HepG2 (cell line): Measurements from ENCODE around the gene PDGFD. TPM values are rescaled to one million over a fixed set of nuclear protein-coding genes. Genes with fewer than 3 reads are reported as not detected.

Experiments
- ELF1 ChIP-seq: sonication (generic); formaldehyde crosslinking; IDR thresholded peaks from 2 replicates; pipeline ENCODE4 v1.4.0; 2020; ENCODE audit warnings: missing genetic modification reagents
- ESRRA ChIP-seq: sonication (generic); formaldehyde crosslinking; IDR thresholded peaks from 2 replicates; pipeline ENCODE4 v1.5.1; 2020; ENCODE audit warnings: mild to moderate bottlenecking, low read depth, missing genetic modification reagents
- MTA1 ChIP-seq: sonication (generic); formaldehyde crosslinking; IDR thresholded peaks from 2 replicates; pipeline ENCODE4 v1.4.0; 2020; ENCODE audit warnings: missing genetic modification reagents, mild to moderate bottlenecking, borderline replicate concordance
- MZF1 ChIP-seq: sonication (generic); formaldehyde crosslinking; IDR thresholded peaks from 2 replicates; pipeline ENCODE4 v1.8.1; 2023; ENCODE audit warnings: mild to moderate bottlenecking, missing genetic modification reagents, borderline replicate concordance
- NFKBIZ ChIP-seq: IDR thresholded peaks from 2 replicates; pipeline ENCODE4 v1.6.1; 2018; ENCODE audit warnings: missing genetic modification reagents, missing compliant biosample characterization
- POGZ ChIP-seq: sonication (generic); formaldehyde crosslinking; IDR thresholded peaks from 2 replicates; pipeline ENCODE4 v1.4.0; 2020; ENCODE audit warnings: mild to moderate bottlenecking, missing genetic modification reagents
- RFXAP ChIP-seq: sonication (generic); formaldehyde crosslinking; IDR thresholded peaks from 2 replicates; pipeline ENCODE4 v1.4.0; 2020; ENCODE audit warnings: missing genetic modification reagents, borderline replicate concordance
- SRSF1 ChIP-seq: fragments of 200-400 bp; formaldehyde crosslinking; optimal IDR thresholded peaks from 2 replicates; pipeline ENCODE3; 2017; ENCODE audit warnings: mild to moderate bottlenecking, low read depth, low read length, moderate library complexity
- ZNF10 ChIP-seq: sonication (generic); formaldehyde crosslinking; IDR thresholded peaks from 2 replicates; pipeline ENCODE4 v1.4.0; 2020; ENCODE audit warnings: mild to moderate bottlenecking, low read depth, missing genetic modification reagents, borderline replicate concordance
- ZNF343 ChIP-seq: sonication (generic); formaldehyde crosslinking; IDR thresholded peaks from 2 replicates; pipeline ENCODE4 v1.4.0; 2020; ENCODE audit warnings: mild to moderate bottlenecking, missing genetic modification reagents
- ZNF598 ChIP-seq: sonication (generic); formaldehyde crosslinking; IDR thresholded peaks from 2 replicates; pipeline ENCODE4 v1.5.1; 2020; ENCODE audit warnings: mild to moderate bottlenecking, missing genetic modification reagents, borderline replicate concordance
- ZNF615 ChIP-seq: sonication (generic); formaldehyde crosslinking; IDR thresholded peaks from 2 replicates; pipeline ENCODE4 v1.5.0; 2020; ENCODE audit warnings: mild to moderate bottlenecking, missing genetic modification reagents, borderline replicate concordance
- ZNF749 ChIP-seq: sonication (generic); formaldehyde crosslinking; IDR thresholded peaks from 2 replicates; pipeline ENCODE4 v1.8.0; 2022; ENCODE audit warnings: mild to moderate bottlenecking, missing genetic modification reagents, moderate library complexity, borderline replicate concordance
- ZNF792 ChIP-seq: IDR thresholded peaks from 2 replicates; pipeline ENCODE4 v1.6.1; 2016
- ZNF83 ChIP-seq: sonication (generic); formaldehyde crosslinking; IDR thresholded peaks from 2 replicates; pipeline ENCODE4 v1.4.0; 2020; ENCODE audit warnings: missing genetic modification reagents, mild to moderate bottlenecking, borderline replicate concordance
- ZNF841 ChIP-seq: sonication (generic); formaldehyde crosslinking; IDR thresholded peaks from 2 replicates; pipeline ENCODE4 v1.8.1; 2023; ENCODE audit warnings: missing genetic modification reagents, borderline replicate concordance
- ZSCAN29 ChIP-seq: sonication (generic); formaldehyde crosslinking; conservative IDR thresholded peaks from 2 replicates; pipeline ENCODE4 v1.4.0; 2020; ENCODE audit warnings: mild to moderate bottlenecking, missing genetic modification reagents
- polyA plus RNA-seq, 8 experiments: library from polyadenylated mRNA; depleted of rRNA in 3 of 8; stranded (reverse) in 7 of 8; unstranded in 1 of 8; fragments of >200 nt; fragmentation: Illumina TruSeq in 4 of 8; extraction: Trizol in 4 of 8; gene quantifications; 2 replicates each; pipeline versions ENCODE4 v1.2.1 to v1.2.3, GENCODE V29; 2011 to 2016; ENCODE audit warnings: low read depth in 4 of 8, missing spikeins in 1 of 8, mixed read lengths in 1 of 8; ENCODE audit not compliant: insufficient read depth in 1 of 8
- total RNA-seq, 5 experiments: library from RNA; depleted of rRNA; stranded (reverse); fragments of >200 nt; fragmentation: Illumina TruSeq; extraction: Trizol; gene quantifications; 2 replicates each; pipeline ENCODE4 v1.2.3, GENCODE V29; 2016; ENCODE audit warnings: low read depth in 1 of 5
- TF ChIP-seq, protein P1 (sequence below): IDR thresholded peaks from 2 replicates; pipeline ENCODE4 v1.6.1; 2012; ENCODE audit warnings: low read length, improper control_type of control experiment
- TF ChIP-seq, protein P2 (sequence below): sonication (generic); formaldehyde crosslinking; IDR thresholded peaks from 2 replicates; pipeline ENCODE4 v1.5.0; 2020; ENCODE audit warnings: missing genetic modification reagents
- TF ChIP-seq, protein P3 (sequence below): sonication (generic); formaldehyde crosslinking; IDR thresholded peaks from 2 replicates; pipeline ENCODE4 v1.4.0; 2020; ENCODE audit warnings: missing genetic modification reagents, low read depth, mild to moderate bottlenecking, borderline replicate concordance
- TF ChIP-seq, protein P4 (sequence below): IDR thresholded peaks from 2 replicates; pipeline ENCODE4 v1.6.1; 2012; ENCODE audit warnings: inconsistent platforms
- TF ChIP-seq, protein P5 (sequence below), 2 experiments: sonication (generic) in 1 of 2; formaldehyde crosslinking in 1 of 2; IDR thresholded peaks; 2 replicates each; pipeline versions ENCODE4 v1.5.1 to v1.6.1; 2011 to 2020; ENCODE audit warnings: borderline replicate concordance in 1 of 2, low read depth in 1 of 2, low read length in 1 of 2, mild to moderate bottlenecking in 1 of 2, missing genetic modification reagents in 1 of 2, moderate library complexity in 1 of 2

Gene PDGFD
- total and polyA plus RNA-seq, 2 of the 13 experiments (the other 11 are each of a cell fraction or from before 2014, with no cell fraction given) = 0.09 to 0.29 TPM

DNA sequence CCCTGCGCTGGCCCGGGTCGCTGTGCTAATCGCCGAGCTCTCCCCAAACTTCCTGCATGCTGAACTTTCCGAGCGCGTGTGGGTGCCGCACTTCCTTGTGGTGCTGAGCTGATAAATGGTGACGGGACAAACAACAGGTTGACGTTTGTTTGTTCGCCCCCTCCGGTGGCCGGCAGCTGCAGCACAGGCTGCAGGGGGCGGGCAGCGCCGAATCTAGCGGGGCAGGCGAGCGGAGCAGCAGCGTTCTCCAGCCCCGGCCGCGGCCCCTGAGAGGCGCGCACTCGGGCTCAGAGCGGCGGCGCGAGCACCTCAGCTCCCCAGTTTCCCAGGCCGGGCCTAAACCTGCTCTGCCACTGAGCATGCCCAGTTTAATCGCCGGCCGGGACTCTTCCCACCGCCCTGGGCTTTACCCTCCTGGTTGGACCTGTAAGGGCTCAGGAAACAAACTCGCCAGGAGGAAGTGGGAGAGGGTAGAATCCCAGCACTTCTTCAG, at the start of gene PDGFD (continued):
- TF ChIP-seq, protein P1, sequence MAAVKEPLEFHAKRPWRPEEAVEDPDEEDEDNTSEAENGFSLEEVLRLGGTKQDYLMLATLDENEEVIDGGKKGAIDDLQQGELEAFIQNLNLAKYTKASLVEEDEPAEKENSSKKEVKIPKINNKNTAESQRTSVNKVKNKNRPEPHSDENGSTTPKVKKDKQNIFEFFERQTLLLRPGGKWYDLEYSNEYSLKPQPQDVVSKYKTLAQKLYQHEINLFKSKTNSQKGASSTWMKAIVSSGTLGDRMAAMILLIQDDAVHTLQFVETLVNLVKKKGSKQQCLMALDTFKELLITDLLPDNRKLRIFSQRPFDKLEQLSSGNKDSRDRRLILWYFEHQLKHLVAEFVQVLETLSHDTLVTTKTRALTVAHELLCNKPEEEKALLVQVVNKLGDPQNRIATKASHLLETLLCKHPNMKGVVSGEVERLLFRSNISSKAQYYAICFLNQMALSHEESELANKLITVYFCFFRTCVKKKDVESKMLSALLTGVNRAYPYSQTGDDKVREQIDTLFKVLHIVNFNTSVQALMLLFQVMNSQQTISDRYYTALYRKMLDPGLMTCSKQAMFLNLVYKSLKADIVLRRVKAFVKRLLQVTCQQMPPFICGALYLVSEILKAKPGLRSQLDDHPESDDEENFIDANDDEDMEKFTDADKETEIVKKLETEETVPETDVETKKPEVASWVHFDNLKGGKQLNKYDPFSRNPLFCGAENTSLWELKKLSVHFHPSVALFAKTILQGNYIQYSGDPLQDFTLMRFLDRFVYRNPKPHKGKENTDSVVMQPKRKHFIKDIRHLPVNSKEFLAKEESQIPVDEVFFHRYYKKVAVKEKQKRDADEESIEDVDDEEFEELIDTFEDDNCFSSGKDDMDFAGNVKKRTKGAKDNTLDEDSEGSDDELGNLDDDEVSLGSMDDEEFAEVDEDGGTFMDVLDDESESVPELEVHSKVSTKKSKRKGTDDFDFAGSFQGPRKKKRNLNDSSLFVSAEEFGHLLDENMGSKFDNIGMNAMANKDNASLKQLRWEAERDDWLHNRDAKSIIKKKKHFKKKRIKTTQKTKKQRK = no peak
- TF ChIP-seq, protein P2, sequence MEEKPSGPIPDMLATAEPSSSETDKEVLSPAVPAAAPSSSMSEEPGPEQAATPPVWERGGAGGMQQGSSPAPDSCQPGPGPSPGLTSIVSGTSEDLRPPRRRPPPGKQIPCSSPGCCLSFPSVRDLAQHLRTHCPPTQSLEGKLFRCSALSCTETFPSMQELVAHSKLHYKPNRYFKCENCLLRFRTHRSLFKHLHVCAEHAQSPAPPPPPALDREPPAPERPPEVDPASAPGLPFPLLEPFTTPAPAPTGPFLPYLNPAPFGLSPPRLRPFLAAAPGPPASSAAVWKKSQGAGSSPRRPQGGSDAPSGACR (CRISPR knock-in tag) = no peak
- TF ChIP-seq SRSF1 (no peak), POGZ (CRISPR knock-in tag) (no peak; the same call in 1 of the 2 replicates), ESRRA (CRISPR knock-in tag) (no peak), ZNF841 (CRISPR knock-in tag) (no peak), ZNF598 (no peak), ZSCAN29 (CRISPR knock-in tag) (no peak), NFKBIZ (no peak), MZF1 (CRISPR knock-in tag) (no peak), ZNF10 (no peak), ZNF615 (CRISPR knock-in tag) (no peak), MTA1 (CRISPR knock-in tag) (no peak), ZNF792 (CRISPR knock-in tag) (no peak), RFXAP (CRISPR knock-in tag) (no peak), ZNF83 (CRISPR knock-in tag) (no peak), ELF1 (no peak), ZNF343 (CRISPR knock-in tag) (no peak), ZNF749 (CRISPR knock-in tag) (no peak)
- TF ChIP-seq, protein P3, sequence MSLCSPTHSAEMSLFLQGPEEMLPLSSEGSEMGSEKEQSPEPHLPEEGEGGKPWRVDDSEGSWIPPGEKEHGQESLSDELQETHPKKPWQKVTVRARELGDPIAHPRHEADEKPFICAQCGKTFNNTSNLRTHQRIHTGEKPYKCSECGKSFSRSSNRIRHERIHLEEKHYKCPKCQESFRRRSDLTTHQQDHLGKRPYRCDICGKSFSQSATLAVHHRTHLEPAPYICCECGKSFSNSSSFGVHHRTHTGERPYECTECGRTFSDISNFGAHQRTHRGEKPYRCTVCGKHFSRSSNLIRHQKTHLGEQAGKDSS (CRISPR knock-in tag) = no peak
- TF ChIP-seq, protein P4, sequence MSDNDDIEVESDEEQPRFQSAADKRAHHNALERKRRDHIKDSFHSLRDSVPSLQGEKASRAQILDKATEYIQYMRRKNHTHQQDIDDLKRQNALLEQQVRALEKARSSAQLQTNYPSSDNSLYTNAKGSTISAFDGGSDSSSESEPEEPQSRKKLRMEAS = peak; percentile 53; the same call in 1 of the 2 replicates
- TF ChIP-seq, protein P5, sequence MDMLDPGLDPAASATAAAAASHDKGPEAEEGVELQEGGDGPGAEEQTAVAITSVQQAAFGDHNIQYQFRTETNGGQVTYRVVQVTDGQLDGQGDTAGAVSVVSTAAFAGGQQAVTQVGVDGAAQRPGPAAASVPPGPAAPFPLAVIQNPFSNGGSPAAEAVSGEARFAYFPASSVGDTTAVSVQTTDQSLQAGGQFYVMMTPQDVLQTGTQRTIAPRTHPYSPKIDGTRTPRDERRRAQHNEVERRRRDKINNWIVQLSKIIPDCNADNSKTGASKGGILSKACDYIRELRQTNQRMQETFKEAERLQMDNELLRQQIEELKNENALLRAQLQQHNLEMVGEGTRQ (IDR thresholded peaks at IDR 0.05; ENCODE audit: low read depth, low read length) = no peak
- TF ChIP-seq, protein P5 (CRISPR knock-in tag; IDR thresholded peaks at IDR 0.05; ENCODE audit: borderline replicate concordance) = no peak
